Endothelial cell of umbilical vein (primary cell): ENCODE measurements around the gene TYK2. TPM values are rescaled to one million over a fixed set of nuclear protein-coding genes. Genes with fewer than 3 reads are reported as not detected.

ENCODE experiments used
- BruUV-seq: library from RNA; stranded (reverse); fragments of 400-500 nt; replicated peaks from 2 replicates; lab custom pipeline; 2021; lab: Mats Ljungman, UMichigan
- CTCF ChIA-PET: fragments of 300-600, 350-600 bp; sonication (Branson Sonifier 250); formaldehyde crosslinking; loops from one replicate; lab custom pipeline; 2021; ENCODE audit warnings: antibody characterized with exemption, inconsistent platforms; lab: Charles Lee
- POLR2A ChIA-PET: fragments of 300-600, 350-600 bp; sonication (Branson Sonifier 250); formaldehyde crosslinking; loops from one replicate; lab custom pipeline; 2021; ENCODE audit warnings: antibody characterized with exemption, inconsistent platforms; lab: Charles Lee
- DNase-seq: peaks from one replicate; pipeline ENCODE4 v3.0.0-alpha.2; 2011; ENCODE audit warnings: low read depth, low spot score
- FAIRE-seq: peaks from 2 replicates; lab custom pipeline; 2011; peaks lifted over from hg19 to GRCh38; lab: Jason Lieb, UNC
- H2AFZ ChIP-seq: 2 replicates; pipeline ENCODE4 v1.6.0; 2012; ENCODE audit warnings: low read depth, low read length, control low read depth, inconsistent platforms
- H3K27ac ChIP-seq: 2 replicates; pipeline ENCODE4 v1.5.1; 2011; ENCODE audit warnings: low read depth, mild to moderate bottlenecking, control low read depth, low read length, moderate library complexity; ENCODE audit not compliant: insufficient read depth
- H3K27me3 ChIP-seq, 2 experiments: 2 replicates each; pipeline versions ENCODE4 v1.6.0 to v1.6.1; 2011; ENCODE audit warnings: low read length in 2 of 2, mixed read lengths in 1 of 2; ENCODE audit not compliant: control insufficient read depth in 2 of 2, insufficient read depth in 2 of 2
- H3K36me3 ChIP-seq, 2 experiments: 2 replicates in 1 of 2; 3 replicates in 1 of 2; pipeline ENCODE4 v1.5.1; 2011; ENCODE audit warnings: low read length in 2 of 2, mild to moderate bottlenecking in 1 of 2, moderate library complexity in 1 of 2; ENCODE audit not compliant: control insufficient read depth in 2 of 2, insufficient read depth in 2 of 2; ENCODE audit errors: extremely low read depth in 1 of 2
- H3K4me1 ChIP-seq: 3 replicates; pipeline ENCODE4 v1.5.1; 2011; ENCODE audit warnings: mild to moderate bottlenecking, low read length; ENCODE audit not compliant: control insufficient read depth, insufficient read depth; ENCODE audit errors: extremely low read depth
- H3K4me2 ChIP-seq: 2 replicates; pipeline ENCODE4 v1.6.1; 2011; ENCODE audit warnings: low read length, control low read depth, mixed read lengths; ENCODE audit not compliant: insufficient read depth
- H3K4me3 ChIP-seq, 3 experiments: fragments of 200-600 bp in 1 of 3; sonication (generic), shearing (Covaris generic) in 1 of 3; replicated peaks in 1 of 3; 2 replicates each; pipeline ENCODE4 v1.5.1; 2011 to 2016; ENCODE audit warnings: control low read depth in 3 of 3, low read length in 3 of 3, mild to moderate bottlenecking in 2 of 3, inconsistent platforms in 1 of 3, low read depth in 1 of 3, moderate library complexity in 1 of 3; ENCODE audit not compliant: insufficient read depth in 1 of 3
- H3K79me2 ChIP-seq: 2 replicates; pipeline ENCODE4 v1.6.0; 2012; ENCODE audit warnings: low read length, inconsistent platforms; ENCODE audit not compliant: control insufficient read depth, insufficient read depth
- H3K9ac ChIP-seq: replicated peaks from 2 replicates; pipeline ENCODE3; 2011; ENCODE audit warnings: low read length, control low read depth; ENCODE audit not compliant: insufficient read depth; ENCODE audit errors: extremely low read depth
- H3K9me1 ChIP-seq: replicated peaks from 3 replicates; pipeline ENCODE4 v1.6.0; 2011; ENCODE audit warnings: mild to moderate bottlenecking, low read length; ENCODE audit not compliant: control insufficient read depth, insufficient read depth; ENCODE audit errors: extremely low read depth
- H3K9me3 ChIP-seq: replicated peaks from 2 replicates; pipeline ENCODE4 v1.5.1; 2012; ENCODE audit warnings: low read length, inconsistent platforms; ENCODE audit not compliant: control insufficient read depth, insufficient read depth
- H4K20me1 ChIP-seq: replicated peaks from 2 replicates; pipeline ENCODE3; 2011; ENCODE audit warnings: mild to moderate bottlenecking, low read length; ENCODE audit not compliant: control insufficient read depth, insufficient read depth; ENCODE audit errors: extremely low read depth
- EZH2 ChIP-seq: IDR thresholded peaks from 2 replicates; pipeline ENCODE4 v1.6.1; 2012; ENCODE audit warnings: borderline replicate concordance, low read depth, mild to moderate bottlenecking, moderate library complexity, low read length, inconsistent platforms; ENCODE audit not compliant: severe bottlenecking
- FOS ChIP-seq: IDR thresholded peaks from 2 replicates; pipeline ENCODE4 v1.6.1; 2011; ENCODE audit warnings: mild to moderate bottlenecking, low read length, moderate library complexity, borderline replicate concordance; ENCODE audit not compliant: insufficient read depth
- GATA2 ChIP-seq: IDR thresholded peaks from 2 replicates; pipeline ENCODE4 v1.7.0; 2011; ENCODE audit warnings: low read depth, mild to moderate bottlenecking, moderate library complexity, mixed read lengths, low read length; ENCODE audit not compliant: insufficient read length, insufficient read depth
- JUN ChIP-seq: IDR thresholded peaks from 2 replicates; pipeline ENCODE4 v1.6.1; 2011; ENCODE audit warnings: borderline replicate concordance, low read depth; ENCODE audit not compliant: insufficient read length, insufficient read depth
- POLR2A ChIP-seq: IDR thresholded peaks from 2 replicates; pipeline ENCODE4 v1.6.1; 2012; ENCODE audit warnings: low read depth, mild to moderate bottlenecking, control low read depth, low read length
- POLR2AphosphoS5 ChIP-seq: IDR thresholded peaks from 2 replicates; pipeline ENCODE4 v1.6.1; 2012; ENCODE audit warnings: low read depth, mild to moderate bottlenecking, control low read depth, low read length, moderate library complexity; ENCODE audit not compliant: insufficient read depth
- dilution Hi-C: fragments of 300-500 bp; cut with MboI; formaldehyde crosslinking; loops from one replicate; pipeline ENCODE4 v1.15.0; 2019; ENCODE audit warnings: low sequenced_read_pairs; ENCODE audit not compliant: extremely low pct_ligation_motif_present
- intact Hi-C: fragments of 100-400 bp; cut with micrococcal nuclease; formaldehyde crosslinking; loops from one replicate; pipeline ENCODE4 v1.10.0; 2022
- polyA plus RNA-seq, 4 experiments: library from polyadenylated mRNA; depleted of rRNA in 3 of 4; stranded (reverse) in 3 of 4; unstranded in 1 of 4; fragments of >200 nt; gene quantifications; 2 replicates each; pipeline versions ENCODE4 v1.2.1 to v1.2.3, GENCODE V29; 2011 to 2012; ENCODE audit warnings: missing spikeins in 1 of 4
- total RNA-seq: library from RNA; stranded (reverse); gene quantifications from 2 replicates; pipeline ENCODE4 v1.2.3, GENCODE V29; 2021
- TF ChIP-seq, protein P1 (sequence below), 2 donors: IDR thresholded peaks; 1 replicate in 1 of 2; 2 replicates in 1 of 2; pipeline ENCODE4 v1.5.1; 2011; ENCODE audit warnings: low read length in 2 of 2, mild to moderate bottlenecking in 2 of 2, moderate library complexity in 2 of 2, control low read depth in 1 of 2, inconsistent platforms in 1 of 2, low read depth in 1 of 2; ENCODE audit not compliant: insufficient read depth in 1 of 2; ENCODE audit errors: extremely low read depth in 1 of 2

TYK2 gene
- total and polyA plus RNA-seq, 2 donors (not counting 3 experiments of a cell fraction or from before 2014, with no cell fraction given), result 92.9 to 138 TPM

DNA sequence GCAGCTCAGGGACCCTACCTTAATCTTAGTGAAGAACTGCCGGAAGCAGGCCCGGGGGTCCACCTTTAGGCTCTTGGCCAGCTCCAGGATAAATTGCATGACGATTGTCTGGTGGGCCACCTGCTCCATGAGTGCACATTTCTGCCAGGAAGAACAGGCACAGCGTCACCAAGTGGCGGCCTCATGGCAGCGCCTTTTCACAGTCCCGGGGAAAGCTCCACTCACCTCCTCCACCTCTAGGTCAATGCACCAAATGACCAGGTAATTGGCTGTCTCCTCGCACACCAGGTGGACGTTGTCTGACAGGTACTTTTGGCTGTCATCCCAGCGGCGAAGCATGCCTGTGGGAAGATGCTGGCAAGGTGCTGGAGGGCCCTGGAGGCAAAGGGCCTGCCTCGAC lies 14.6 kb upstream of the TYK2 start:
- dilution Hi-C loops (no loop called here), intact Hi-C loops (no loop called here)
- H2AFZ ChIP-seq, result no peak overlapping the region
- no peaks in the 10 kb centered on the region for H3K9me1 ChIP-seq
- TF ChIP-seq, protein P1, sequence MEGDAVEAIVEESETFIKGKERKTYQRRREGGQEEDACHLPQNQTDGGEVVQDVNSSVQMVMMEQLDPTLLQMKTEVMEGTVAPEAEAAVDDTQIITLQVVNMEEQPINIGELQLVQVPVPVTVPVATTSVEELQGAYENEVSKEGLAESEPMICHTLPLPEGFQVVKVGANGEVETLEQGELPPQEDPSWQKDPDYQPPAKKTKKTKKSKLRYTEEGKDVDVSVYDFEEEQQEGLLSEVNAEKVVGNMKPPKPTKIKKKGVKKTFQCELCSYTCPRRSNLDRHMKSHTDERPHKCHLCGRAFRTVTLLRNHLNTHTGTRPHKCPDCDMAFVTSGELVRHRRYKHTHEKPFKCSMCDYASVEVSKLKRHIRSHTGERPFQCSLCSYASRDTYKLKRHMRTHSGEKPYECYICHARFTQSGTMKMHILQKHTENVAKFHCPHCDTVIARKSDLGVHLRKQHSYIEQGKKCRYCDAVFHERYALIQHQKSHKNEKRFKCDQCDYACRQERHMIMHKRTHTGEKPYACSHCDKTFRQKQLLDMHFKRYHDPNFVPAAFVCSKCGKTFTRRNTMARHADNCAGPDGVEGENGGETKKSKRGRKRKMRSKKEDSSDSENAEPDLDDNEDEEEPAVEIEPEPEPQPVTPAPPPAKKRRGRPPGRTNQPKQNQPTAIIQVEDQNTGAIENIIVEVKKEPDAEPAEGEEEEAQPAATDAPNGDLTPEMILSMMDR (IDR thresholded peaks at IDR 0.05; ENCODE audit: extremely low read depth in 1 of 2, insufficient read depth in 1 of 2, low read depth in 1 of 2, low read length in 2 of 2), result no peak
- TF ChIP-seq EZH2 (no peak), POLR2AphosphoS5 (no peak), FOS (no peak), GATA2 (no peak), JUN (no peak), POLR2A (no peak)
- DNase-seq, result no peak
- FAIRE-seq, result no peak
- H3K79me2 ChIP-seq, result peaks cover 33% of the 10 kb centered on the region
- no peak overlapping the region for H3K4me3 ChIP-seq
- no peaks in the 10 kb centered on the region for H3K9me3 ChIP-seq
- H3K27me3 ChIP-seq, result no peaks in the 10 kb centered on the region
- peaks cover 18 to 45% of the 10 kb centered on the region in 2 experiments for H3K36me3 ChIP-seq
- ChIA-PET CTCF (interaction anchor here (1.4 to 10.8 kb wide), 2 partner anchors 125 to 136 kb away, joined by 4 to 606 read pairs; no protein-coding TSS in a partner anchor), POLR2A (no interaction called here)
- H3K27ac ChIP-seq, result no peak overlapping the region
- H4K20me1 ChIP-seq, result no peaks in the 10 kb centered on the region
- H3K4me1 ChIP-seq, result no peaks in the 10 kb centered on the region
- no peak overlapping the region for H3K4me2 ChIP-seq
- H3K9ac ChIP-seq, result no peak overlapping the region
- no TSS peak for BruUV-seq
